Measurements from ENCODE around the gene COX7A2L. TPM values are rescaled to one million over a fixed set of nuclear protein-coding genes. Genes with fewer than 3 reads are reported as not detected.

The COX7A2L gene
- total and polyA plus RNA-seq, 4 donors = 55.0 to 102 (median 77.0) TPM

- Histone ChIP-seq H3K4me3 (ENCODE audit: low read depth in 1 of 3, low read length in 3 of 3) (no peak overlapping the region), H3K9me3 (ENCODE audit: control insufficient read depth in 4 of 4, low read length in 3 of 4) (no peaks in the 10 kb centered on the region), H3K27ac (ENCODE audit: low read depth in 1 of 2, low read length in 2 of 2) (no peak overlapping the region), H3K36me3 (ENCODE audit: control insufficient read depth in 4 of 4, insufficient read depth in 3 of 4, low read depth in 1 of 4, low read length in 3 of 4) (peaks cover 4 to 55% (median 44%) of the 10 kb centered on the region in 4 donors), H3K9ac (ENCODE audit: low read depth in 1 of 2, low read length in 2 of 2) (no peak overlapping the region), H3K4me1 (ENCODE audit: control insufficient read depth in 4 of 4, insufficient read depth in 4 of 4, low read length in 3 of 4) (peaks cover 0 to 10% (median 6%) of the 10 kb centered on the region in 4 donors), H3K27me3 (ENCODE audit: control insufficient read depth in 4 of 4, insufficient read depth in 4 of 4, low read length in 3 of 4) (no peaks in the 10 kb centered on the region)
- no peak for DNase-seq (ENCODE audit: low spot score)
- WGBS = 88% methylated on average over 9 of the region's 9 CpGs
- TF ChIP-seq HNF4A (conservative IDR thresholded peaks at IDR 0.05) (no peak), RAD21 (IDR thresholded peaks at IDR 0.05) (no peak), SP1 (IDR thresholded peaks at IDR 0.05) (no peak), REST (IDR thresholded peaks at IDR 0.05) (no peak), RXRA (IDR thresholded peaks at IDR 0.05) (no peak), ATF3 (IDR thresholded peaks at IDR 0.05) (no peak), FOXA1 (IDR thresholded peaks at IDR 0.05) (no peak), CTCF (IDR thresholded peaks at IDR 0.05; ENCODE audit: low read depth, low read length, missing input control) (no peak), YY1 (IDR thresholded peaks at IDR 0.05) (no peak), FOXA2 (IDR thresholded peaks at IDR 0.05) (no peak), NR2F2 (IDR thresholded peaks at IDR 0.05) (no peak), EGR1 (IDR thresholded peaks at IDR 0.05; ENCODE audit: low read depth in 2 of 2) (no peak), GABPA (IDR thresholded peaks at IDR 0.05 in 1 of 2, conservative IDR thresholded peaks at IDR 0.05 in 1 of 2) (no peak), JUND (IDR thresholded peaks at IDR 0.05) (no peak), MAX (IDR thresholded peaks at IDR 0.05) (no peak), TAF1 (conservative IDR thresholded peaks at IDR 0.05) (no peak), HNF4G (IDR thresholded peaks at IDR 0.05) (no peak)
- TF ChIP-seq, protein P1, sequence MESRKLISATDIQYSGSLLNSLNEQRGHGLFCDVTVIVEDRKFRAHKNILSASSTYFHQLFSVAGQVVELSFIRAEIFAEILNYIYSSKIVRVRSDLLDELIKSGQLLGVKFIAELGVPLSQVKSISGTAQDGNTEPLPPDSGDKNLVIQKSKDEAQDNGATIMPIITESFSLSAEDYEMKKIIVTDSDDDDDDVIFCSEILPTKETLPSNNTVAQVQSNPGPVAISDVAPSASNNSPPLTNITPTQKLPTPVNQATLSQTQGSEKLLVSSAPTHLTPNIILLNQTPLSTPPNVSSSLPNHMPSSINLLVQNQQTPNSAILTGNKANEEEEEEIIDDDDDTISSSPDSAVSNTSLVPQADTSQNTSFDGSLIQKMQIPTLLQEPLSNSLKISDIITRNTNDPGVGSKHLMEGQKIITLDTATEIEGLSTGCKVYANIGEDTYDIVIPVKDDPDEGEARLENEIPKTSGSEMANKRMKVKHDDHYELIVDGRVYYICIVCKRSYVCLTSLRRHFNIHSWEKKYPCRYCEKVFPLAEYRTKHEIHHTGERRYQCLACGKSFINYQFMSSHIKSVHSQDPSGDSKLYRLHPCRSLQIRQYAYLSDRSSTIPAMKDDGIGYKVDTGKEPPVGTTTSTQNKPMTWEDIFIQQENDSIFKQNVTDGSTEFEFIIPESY (IDR thresholded peaks at IDR 0.05) = no peak
These were observed 29.3 kb downstream of the COX7A2L start for GRCh38 chr2:42331569-42332284.
